K562 (cell line): Measurements from ENCODE around the gene KCNJ4. TPM values are rescaled to one million over a fixed set of nuclear protein-coding genes. Genes with fewer than 3 reads are reported as not detected.

Source experiments
- ATAC-seq: fragments of 200-7000 bp; cut with Tn5 transposase; 3 replicates; pipeline ENCODE4 v1.9.1; 2020; ENCODE audit warnings: moderate library complexity
- BruUV-seq: library from RNA; stranded (reverse); fragments of 400-500 nt; replicated peaks from 2 replicates; lab custom pipeline; 2021; lab: Mats Ljungman, UMichigan
- CTCF ChIA-PET: fragments of 300-600 bp; formaldehyde crosslinking; extraction: SDS; loops from one replicate; lab custom pipeline; 2021; ENCODE audit warnings: low intra/inter-chr PET ratio; lab: Yijun Ruan, JAX
- POLR2A ChIA-PET: fragments of 300-600, 350-650 bp; sonication (Branson Sonifier 250); formaldehyde crosslinking; extraction: SDS; loops from one replicate; lab custom pipeline; 2021; ENCODE audit warnings: antibody characterized with exemption, inconsistent platforms; lab: Yijun Ruan, JAX
- DNase-seq, 4 experiments: peaks; one replicate each; pipeline versions ENCODE4 v3.0.0 to v3.0.0-alpha.2; 2011 to 2018; ENCODE audit warnings: low spot score in 3 of 4, mixed read lengths in 3 of 4; ENCODE audit errors: extremely low read depth in 1 of 4
- FAIRE-seq: peaks from 2 replicates; lab custom pipeline; 2011; peaks lifted over from hg19 to GRCh38; lab: Jason Lieb, UNC
- H2AFZ ChIP-seq: 2 replicates; pipeline ENCODE4 v1.6.0; 2011; ENCODE audit warnings: low read depth, low read length, control low read depth, inconsistent platforms
- H3K27ac ChIP-seq: fragments of 200-600 bp; 3 replicates; pipeline ENCODE4 v1.8.0; 2011; ENCODE audit warnings: low read depth, mild to moderate bottlenecking, control low read depth, inconsistent platforms, low read length, moderate library complexity, mixed read lengths; ENCODE audit errors: extremely low read depth
- H3K27me3 ChIP-seq, 2 experiments: fragments of 300-600 bp in 1 of 2; 2 replicates in 1 of 2; 3 replicates in 1 of 2; pipeline versions ENCODE4 v1.6.0 to v1.8.0; 2011; ENCODE audit warnings: inconsistent platforms in 2 of 2, low read length in 2 of 2, mild to moderate bottlenecking in 1 of 2, mixed read lengths in 1 of 2, moderate library complexity in 1 of 2; ENCODE audit not compliant: control insufficient read depth in 2 of 2, insufficient read depth in 2 of 2
- H3K36me3 ChIP-seq: fragments of 300-600 bp; 3 replicates; pipeline ENCODE4 v1.8.0; 2011; ENCODE audit warnings: mild to moderate bottlenecking, low read length, inconsistent platforms; ENCODE audit not compliant: control insufficient read depth, insufficient read depth
- H3K4me1 ChIP-seq, 2 experiments: fragments of 200-600 bp in 1 of 2; replicated peaks in 1 of 2; 2 replicates in 1 of 2; 3 replicates in 1 of 2; pipeline versions ENCODE4 v1.5.1 to v1.8.0; 2011; ENCODE audit warnings: inconsistent platforms in 2 of 2, low read length in 2 of 2, mild to moderate bottlenecking in 1 of 2, mixed read lengths in 1 of 2, moderate library complexity in 1 of 2; ENCODE audit not compliant: control insufficient read depth in 2 of 2, insufficient read depth in 2 of 2
- H3K4me2 ChIP-seq: 2 replicates; pipeline ENCODE4 v1.6.1; 2011; ENCODE audit warnings: low read length, control low read depth, inconsistent platforms, mixed read lengths; ENCODE audit not compliant: insufficient read depth
- H3K4me3 ChIP-seq: fragments of 200-600 bp; sonication (generic), shearing (Covaris generic); 2 replicates; pipeline ENCODE4 v1.5.1; 2016; ENCODE audit warnings: control low read depth, inconsistent platforms
- H3K79me2 ChIP-seq: fragments of 200-600 bp; 3 replicates; pipeline ENCODE4 v1.8.0; 2011; ENCODE audit warnings: low read length, inconsistent platforms; ENCODE audit not compliant: control insufficient read depth, insufficient read depth
- H3K9ac ChIP-seq, 2 experiments: 2 replicates each; pipeline versions ENCODE4 v1.6.0 to v1.6.1; 2011; ENCODE audit warnings: low read depth in 2 of 2, low read length in 2 of 2, control low read depth in 1 of 2, inconsistent platforms in 1 of 2, mild to moderate bottlenecking in 1 of 2, mixed read lengths in 1 of 2; ENCODE audit not compliant: insufficient read depth in 1 of 2
- H3K9me1 ChIP-seq: one replicate; pipeline ENCODE4 v1.6.0; 2011; ENCODE audit warnings: inconsistent platforms, mild to moderate bottlenecking, low read length, moderate library complexity; ENCODE audit not compliant: control insufficient read depth, insufficient read depth
- H3K9me3 ChIP-seq: replicated peaks from 2 replicates; pipeline ENCODE4 v1.5.1; 2011; ENCODE audit warnings: low read depth, low read length, inconsistent platforms; ENCODE audit not compliant: control insufficient read depth, insufficient read depth
- H4K20me1 ChIP-seq: replicated peaks from 2 replicates; pipeline ENCODE4 v1.6.1; 2011; ENCODE audit warnings: low read length, inconsistent platforms, mixed read lengths; ENCODE audit not compliant: control insufficient read depth, insufficient read depth
- ETV5 ChIP-seq: sonication (generic); formaldehyde crosslinking; IDR thresholded peaks from 2 replicates; pipeline ENCODE4 v1.4.0; 2020; ENCODE audit warnings: low read depth, mild to moderate bottlenecking, missing genetic modification reagents
- HMGN3 ChIP-seq: IDR thresholded peaks from 2 replicates; pipeline ENCODE4 v1.6.1; 2011; ENCODE audit warnings: borderline replicate concordance, low read depth, mild to moderate bottlenecking, mixed read lengths, low read length; ENCODE audit not compliant: insufficient read length; ENCODE audit errors: extremely low read depth
- MAZ ChIP-seq, 2 experiments: fragments of 450-650 bp in 1 of 2; sonication (generic) in 1 of 2; formaldehyde crosslinking; IDR thresholded peaks in 1 of 2; conservative IDR thresholded peaks in 1 of 2; 2 replicates each; pipeline versions ENCODE4 v1.4.0 to v1.5.0; 2020; ENCODE audit warnings: mild to moderate bottlenecking in 1 of 2, missing genetic modification reagents in 1 of 2
- NEUROD1 ChIP-seq: fragments of 150-350 bp; IDR thresholded peaks from 2 replicates; pipeline ENCODE4 v1.6.1; 2014; ENCODE audit warnings: borderline replicate concordance, low read length, low read depth; ENCODE audit not compliant: partially characterized antibody
- POLR2A ChIP-seq: fragments of 450-650 bp; conservative IDR thresholded peaks from 2 replicates; pipeline ENCODE4 v1.6.1; 2016
- whole genome bisulfite sequencing: fragments of 100-300 bp; shearing (Covaris generic); methylation state at CpG from one replicate; pipeline ENCODE4 v1.1.6; 2016; ENCODE audit warnings: low coverage, mixed read lengths; ENCODE audit not compliant: insufficient coverage; ENCODE audit errors: missing lambda C conversion rate; 5-methylcytosine and 5-hydroxymethylcytosine counted together
- in situ Hi-C: fragments of 300-500 bp; cut with MboI; formaldehyde crosslinking; loops from 4 replicates; pipeline ENCODE4 v1.15.0; 2018; ENCODE audit warnings: inconsistent platforms, mixed read lengths
- intact Hi-C: fragments of 100-400 bp; cut with micrococcal nuclease; formaldehyde crosslinking; loops from 2 replicates; pipeline ENCODE4 v1.14.2; 2022
- polyA plus RNA-seq, 8 experiments: library from polyadenylated mRNA; depleted of rRNA in 4 of 8; stranded (reverse) in 5 of 8; unstranded in 3 of 8; fragments of >200 nt; fragmentation: Nextera tagmentation in 2 of 8; fragmentation: Illumina TruSeq in 1 of 8; extraction: Ambion mirVana in 2 of 8; extraction: Trizol in 1 of 8; gene quantifications; 2 replicates each; pipeline versions ENCODE4 v1.2.1 to v1.2.3, GENCODE V29; 2011 to 2014; ENCODE audit warnings: inconsistent platforms in 1 of 8, missing spikeins in 1 of 8
- total RNA-seq, 7 experiments: library from RNA; depleted of rRNA in 6 of 7; stranded (reverse); fragments of >200 nt in 6 of 7; fragmentation: Illumina TruSeq in 2 of 7; extraction: Trizol in 2 of 7; gene quantifications; 2 replicates each; pipeline versions ENCODE4 v1.2.1 to v1.2.3, GENCODE V29; 2011 to 2021; ENCODE audit warnings: low replicate concordance in 1 of 7

KCNJ4 gene
- total and polyA plus RNA-seq, 9 of the 15 experiments (the other 6 are each of a cell fraction or from before 2014, with no cell fraction given), result 0.07 to 0.55 (median 0.09) TPM; not detected in 4

- peak in 1 of 2 experiments; percentile 4; a peak in 2 of 4 replicates for TF ChIP-seq MAZ (CRISPR knock-in tag; conservative IDR thresholded peaks at IDR 0.05 in 1 of 2, IDR thresholded peaks at IDR 0.05 in 1 of 2)
- TF ChIP-seq ETV5 (CRISPR knock-in tag), result 0 out of 2 replicates have a peak, but pooled peaks have one; percentile 13
- 0 out of 2 replicates have a peak, but pooled peaks have one; percentile 38 for TF ChIP-seq POLR2A
Observed at GRCh38 chr22:38467438-38467903, 12.5 kb upstream of the KCNJ4 start (continued).

GRCh38 chr22:38465673-38466490 lies 10.9 kb upstream of the KCNJ4 start:
- 76% methylated on average over 20 of the region's 26 CpGs for WGBS
- peaks cover 22 to 52% of the 10 kb centered on the region in 2 experiments; a peak in 4 of 5 replicates for H3K4me1 ChIP-seq
- no peaks in the 10 kb centered on the region for H3K36me3 ChIP-seq
- no peaks in the 10 kb centered on the region for H3K9me1 ChIP-seq
- DNase-seq (no peak), FAIRE-seq (no peak), ATAC-seq (no peak)
- CTCF ChIA-PET, result no interaction called here
- H3K9ac ChIP-seq, result no peak overlapping the region
- no peak overlapping the region for H3K4me2 ChIP-seq
- intact Hi-C loops, result no loop called here
- H4K20me1 ChIP-seq, result no peaks in the 10 kb centered on the region
- TF ChIP-seq NEUROD1 (no peak), HMGN3 (no peak)
- H3K27ac ChIP-seq, result no peak overlapping the region
- no peak overlapping the region for H2AFZ ChIP-seq
- in situ Hi-C loops, result no loop called here
- H3K9me3 ChIP-seq, result no peaks in the 10 kb centered on the region
- no peak overlapping the region for H3K4me3 ChIP-seq
- H3K79me2 ChIP-seq, result peaks cover 5% of the 10 kb centered on the region
- POLR2A ChIA-PET, result interaction anchor here (3.0 kb wide), 1 partner anchor 12 kb away, joined by 11 read pairs; no protein-coding TSS in a partner anchor
- H3K27me3 ChIP-seq, result no peaks in the 10 kb centered on the region
- BruUV-seq, result no TSS peak
